Glomerular endothelial cell (primary cell): ENCODE results near the gene ULBP3. TPM values are rescaled to one million over a fixed set of nuclear protein-coding genes. Genes with fewer than 3 reads are reported as not detected.
"Not testable (repeated sequence)": the region's sequence is repeated elsewhere in the genome, so short reads cannot be mapped to it uniquely, and the experiment has no call there.

Experiments used
- DNase-seq: peaks from one replicate; pipeline ENCODE4 v3.0.0-alpha.2; 2011; ENCODE audit warnings: low read depth, low spot score; ENCODE audit errors: extremely low read depth
- total RNA-seq: library from RNA; depleted of rRNA; stranded (reverse); fragments of >200 nt; gene quantifications from 2 replicates; pipeline ENCODE4 v1.2.3, GENCODE V29; 2015

Gene ULBP3
- total RNA-seq, 1 donor from 2014 or later = 8.0 TPM

DNA sequence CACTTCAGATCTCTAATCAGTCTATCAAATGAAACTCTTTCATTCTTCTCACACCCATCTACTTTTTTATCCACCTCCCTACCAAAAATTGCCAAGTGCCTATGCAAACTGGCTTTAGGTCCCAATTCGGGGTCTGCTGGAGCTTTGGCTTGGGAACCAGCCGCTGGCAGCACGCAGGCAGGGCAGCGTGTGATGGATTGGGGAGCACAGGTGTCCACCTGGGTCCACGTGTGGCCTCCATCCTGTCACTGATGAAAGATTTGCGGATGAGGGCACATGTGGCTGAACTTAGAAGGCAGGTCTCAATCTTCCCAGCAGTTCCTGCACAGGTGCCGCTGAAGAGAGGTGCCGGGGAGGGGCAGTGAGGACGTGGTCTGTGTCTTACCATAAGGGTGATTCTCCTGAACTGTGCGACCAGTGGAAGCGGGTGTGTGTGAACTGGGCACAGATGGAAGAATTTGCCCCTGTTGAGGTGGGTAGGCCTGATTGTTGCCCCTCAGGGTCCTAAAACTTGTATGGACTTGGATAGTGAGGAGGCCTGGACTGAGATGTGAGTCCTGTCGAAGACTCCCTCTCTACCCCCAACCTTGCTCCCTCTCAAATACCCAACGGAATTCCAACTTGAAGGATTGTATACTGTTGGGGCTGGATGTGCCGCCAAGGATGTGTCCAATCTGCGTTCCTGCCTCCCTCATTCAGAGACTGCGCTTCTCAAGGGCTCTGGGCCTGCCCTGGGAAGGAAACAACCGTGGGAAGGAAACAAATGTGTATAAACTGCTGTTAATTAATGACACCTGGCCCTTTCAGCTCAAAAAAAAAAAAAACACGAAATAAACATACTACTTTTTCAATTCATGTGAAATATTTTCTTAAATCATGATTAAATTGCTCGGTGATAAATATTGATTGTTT, 25.2 kb downstream of the ULBP3 start:
- no peak for DNase-seq

GRCh38 chr6:150043096-150043495, 25.8 kb downstream of the ULBP3 start:
- DNase-seq = no peak

DNA sequence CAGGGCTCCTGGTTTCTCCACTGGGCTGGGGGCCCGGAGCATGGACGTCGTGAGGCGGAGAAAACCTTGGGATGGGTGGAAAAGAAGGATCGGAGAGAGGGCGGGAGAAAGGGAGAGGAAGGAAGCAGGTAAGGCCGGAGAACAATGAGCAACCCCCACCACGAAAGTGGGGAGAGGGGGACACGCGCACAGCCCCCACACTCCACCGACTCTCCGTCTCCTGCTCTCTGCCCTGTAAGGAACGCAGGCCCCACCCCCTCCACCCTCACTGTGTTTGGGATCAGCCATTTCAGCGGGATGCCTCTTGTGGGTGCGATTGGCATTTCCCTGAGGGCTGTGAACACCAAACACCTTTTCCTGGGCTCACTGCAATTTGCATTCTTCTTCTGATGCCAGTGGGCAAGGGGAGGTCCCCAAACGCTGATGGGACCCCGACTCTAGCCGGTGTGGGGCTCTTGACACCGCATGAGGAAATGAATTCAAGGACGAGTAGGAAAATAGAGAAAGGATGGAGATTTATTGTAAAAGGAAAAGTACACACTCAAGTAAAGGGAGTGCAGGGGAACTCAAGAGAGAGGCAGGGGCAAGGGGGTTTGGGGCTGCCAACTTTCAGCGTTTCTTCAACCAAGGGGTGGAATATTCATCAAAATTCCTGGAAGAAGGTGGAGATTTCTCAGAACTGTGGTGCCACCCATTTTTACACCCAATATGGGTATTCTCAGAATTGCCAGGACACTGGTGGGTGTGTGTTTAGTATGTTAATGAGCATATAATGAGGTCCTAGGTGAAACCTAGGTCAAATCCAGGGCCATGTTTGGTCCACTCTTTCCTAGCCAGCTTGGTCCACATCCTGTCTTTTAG, 30.5 kb downstream of the ULBP3 start:
- no peak for DNase-seq

DNA sequence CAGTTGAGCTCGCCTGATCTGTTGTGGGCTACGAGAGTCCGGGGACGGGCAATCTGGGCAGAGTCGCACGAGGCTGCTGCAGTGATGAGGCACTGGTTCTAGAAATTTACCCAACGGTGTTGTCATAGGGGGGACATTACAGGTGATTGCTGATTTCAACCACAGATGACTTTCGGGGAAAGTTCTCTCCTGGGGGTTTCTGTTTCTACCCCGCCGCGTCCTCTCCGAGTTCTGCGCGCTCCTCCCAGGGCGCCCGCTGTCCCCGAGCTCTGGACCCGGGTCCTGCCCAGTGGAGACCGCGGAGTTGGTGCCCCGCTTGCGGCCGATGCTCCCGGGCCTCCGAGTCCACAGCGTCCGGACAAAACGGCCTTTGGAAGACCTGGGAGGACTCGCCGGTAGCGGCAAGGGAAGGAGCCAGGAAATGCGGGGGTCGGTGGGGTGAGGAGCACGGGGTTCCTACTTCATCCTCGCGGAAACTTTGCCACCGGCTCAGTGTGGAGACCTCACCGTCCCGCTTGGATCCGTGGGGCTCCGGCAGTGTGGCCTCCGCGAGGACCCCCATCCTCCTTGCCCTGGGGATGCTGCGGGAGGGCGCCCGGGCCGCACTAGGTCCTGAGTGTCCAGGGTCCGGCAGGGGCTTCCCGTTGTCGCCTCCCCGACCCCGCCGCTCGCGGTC, 31.3 kb downstream of the ULBP3 start:
- no peak for DNase-seq

DNA sequence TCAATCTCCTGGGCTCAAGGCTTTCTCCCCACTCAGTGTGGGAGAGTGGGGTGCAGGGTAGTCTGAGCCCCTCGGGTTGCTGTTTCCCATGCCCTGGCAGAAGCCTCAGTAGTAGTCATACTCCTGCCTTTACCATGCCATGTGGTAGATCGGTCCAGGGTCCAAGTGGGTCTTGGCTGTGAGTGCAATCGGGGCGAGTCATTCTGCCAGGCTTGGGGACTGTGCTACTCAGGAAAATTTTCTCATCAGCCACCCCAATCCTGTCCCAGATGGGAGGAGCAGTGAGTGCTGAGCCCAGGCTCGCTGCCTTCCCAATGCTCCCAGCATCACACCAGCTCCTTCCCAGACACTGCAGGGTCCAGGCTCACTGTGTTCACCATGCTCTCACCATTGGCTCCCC, 32.8 kb downstream of the ULBP3 start:
- no peak for DNase-seq

DNA sequence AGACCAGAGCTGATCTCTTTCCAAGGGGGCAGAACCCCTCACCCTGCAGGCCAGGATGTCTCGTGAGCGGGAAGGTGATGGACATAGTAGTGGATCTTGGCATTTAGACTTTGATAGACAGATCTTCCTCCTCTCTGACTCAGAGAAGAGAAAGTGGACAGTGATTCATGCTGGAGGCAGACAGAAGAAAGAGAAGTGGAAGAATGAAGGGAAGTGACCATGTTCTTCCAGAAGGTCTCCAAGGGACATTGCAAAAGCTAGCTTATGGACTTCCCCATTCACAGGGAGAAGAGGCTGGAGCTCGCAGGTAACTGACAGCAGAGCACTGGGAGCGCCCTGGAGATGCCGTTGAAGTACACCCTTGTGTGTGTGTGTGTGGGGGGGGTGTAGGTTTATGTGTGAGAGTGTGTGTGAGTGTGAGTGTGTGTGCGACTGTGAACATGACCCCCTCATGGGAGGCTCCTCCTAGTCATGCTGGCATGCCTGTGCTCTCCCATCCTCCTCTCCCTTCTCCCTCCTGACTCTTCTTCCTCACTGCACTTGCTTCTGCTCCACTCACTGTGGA, 35.6 kb downstream of the ULBP3 start:
- no peak for DNase-seq

DNA sequence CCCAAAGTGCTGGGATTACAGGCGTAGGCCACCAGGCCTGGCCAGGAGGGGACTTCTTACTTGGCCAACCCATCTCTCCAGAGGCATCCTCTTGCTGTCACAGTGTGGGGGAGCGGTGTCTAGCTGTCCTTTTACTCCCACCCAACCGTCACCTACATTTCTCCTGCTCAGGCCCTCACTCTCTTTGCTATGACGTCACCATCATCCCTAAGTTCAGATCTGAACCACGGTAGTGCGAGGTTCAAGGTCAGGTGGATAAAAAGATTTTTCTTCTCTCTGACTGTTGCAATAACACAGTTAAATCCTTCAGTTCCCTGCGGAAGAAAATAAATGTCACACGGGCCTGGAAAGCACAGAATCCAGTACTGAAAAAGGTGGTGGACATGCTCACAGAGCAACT, 36.3 kb downstream of the ULBP3 start:
- DNase-seq = no peak

DNA sequence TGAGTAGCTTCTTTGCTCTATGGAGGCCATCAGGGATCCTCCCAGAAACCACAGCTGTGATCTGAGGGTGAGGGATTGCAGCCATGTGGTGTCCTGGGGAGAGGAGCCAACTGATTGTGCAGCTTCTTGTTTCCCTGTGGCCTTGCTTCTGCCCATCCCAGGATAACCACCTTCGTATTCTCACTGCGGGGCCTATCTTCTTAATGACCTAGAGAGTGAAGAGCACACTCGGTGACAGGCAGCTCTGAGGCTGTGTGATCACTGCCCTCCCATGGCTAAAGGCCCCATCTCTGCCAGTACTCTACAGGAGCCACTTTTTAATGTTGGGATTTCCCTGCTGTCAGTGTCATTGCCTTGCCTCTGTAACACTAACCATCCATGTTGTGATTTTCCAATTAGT, 38.3 kb downstream of the ULBP3 start:
- DNase-seq = no peak

- DNase-seq = no peak
These were observed 39.2 kb downstream of the ULBP3 start for GRCh38 chr6:150029749-150030148.

GRCh38 chr6:150029276-150029675, 39.6 kb downstream of the ULBP3 start:
- no peak for DNase-seq

DNA sequence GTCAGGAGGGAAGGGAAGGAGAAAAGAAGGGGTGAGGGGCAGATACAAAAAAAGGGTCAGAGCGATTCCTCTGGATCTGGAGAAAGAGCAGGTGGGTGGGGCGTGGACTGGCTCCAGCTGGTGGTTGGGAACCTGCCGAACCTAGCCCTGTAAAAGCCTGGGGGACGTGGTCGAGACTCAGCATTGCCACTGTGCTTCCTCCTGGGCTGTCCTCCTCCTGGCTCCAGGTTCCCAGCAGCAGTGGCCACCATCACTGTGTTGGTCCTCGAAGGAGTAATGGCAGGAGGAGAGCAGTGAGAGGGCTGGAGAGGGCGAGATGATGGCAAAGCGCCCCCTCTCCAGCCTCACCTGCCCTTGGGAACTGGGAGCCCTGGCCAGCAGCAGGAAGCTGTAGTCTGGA, 40.1 kb downstream of the ULBP3 start:
- no peak for DNase-seq

GRCh38 chr6:150027806-150028565, 40.9 kb downstream of the ULBP3 start:
- DNase-seq = no peak

- DNase-seq = no peak
These were observed 41.7 kb downstream of the ULBP3 start for GRCh38 chr6:150026976-150027805.

DNA sequence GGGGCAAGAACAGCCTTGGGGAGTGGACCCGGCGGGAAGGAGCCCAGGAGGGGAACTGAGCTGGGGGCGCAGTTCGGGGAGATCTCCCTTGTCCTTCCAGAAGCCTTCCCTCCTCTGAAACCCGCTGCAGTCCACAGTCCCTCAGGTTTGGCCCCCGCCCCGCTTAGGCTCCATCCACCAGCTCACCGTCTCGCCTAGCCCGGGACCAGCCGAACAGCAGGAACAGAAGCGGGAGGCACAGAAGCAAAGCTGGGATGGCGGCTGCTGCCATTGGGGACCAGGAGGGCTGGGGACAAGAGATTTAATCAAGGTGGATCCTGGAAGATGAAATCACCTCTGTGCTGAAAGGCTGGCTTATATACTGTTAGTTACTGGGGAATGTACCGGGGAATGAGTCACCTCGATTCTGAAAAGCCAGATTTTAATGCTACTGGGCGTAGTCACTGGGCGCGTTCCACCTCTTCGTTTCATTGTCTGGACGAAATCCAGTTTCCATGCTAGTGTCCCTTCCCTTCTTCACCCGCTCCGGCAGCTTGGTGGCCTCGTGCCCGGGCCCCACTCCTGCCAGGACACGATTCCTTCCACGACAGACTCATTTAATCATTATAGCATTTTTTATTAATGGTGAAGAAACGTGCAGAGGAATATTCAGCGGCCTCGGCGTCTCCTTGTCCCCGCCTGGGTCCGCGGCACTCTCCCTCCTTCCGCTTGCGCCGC, 43.6 kb downstream of the ULBP3 start, which contains the start of gene RAET1L:
TSS of gene RAET1L (minus strand) at position 332 of the 717 bp plus-strand sequence. CDS start at position 271, 61 bp downstream.
- DNase-seq = no peak

DNA sequence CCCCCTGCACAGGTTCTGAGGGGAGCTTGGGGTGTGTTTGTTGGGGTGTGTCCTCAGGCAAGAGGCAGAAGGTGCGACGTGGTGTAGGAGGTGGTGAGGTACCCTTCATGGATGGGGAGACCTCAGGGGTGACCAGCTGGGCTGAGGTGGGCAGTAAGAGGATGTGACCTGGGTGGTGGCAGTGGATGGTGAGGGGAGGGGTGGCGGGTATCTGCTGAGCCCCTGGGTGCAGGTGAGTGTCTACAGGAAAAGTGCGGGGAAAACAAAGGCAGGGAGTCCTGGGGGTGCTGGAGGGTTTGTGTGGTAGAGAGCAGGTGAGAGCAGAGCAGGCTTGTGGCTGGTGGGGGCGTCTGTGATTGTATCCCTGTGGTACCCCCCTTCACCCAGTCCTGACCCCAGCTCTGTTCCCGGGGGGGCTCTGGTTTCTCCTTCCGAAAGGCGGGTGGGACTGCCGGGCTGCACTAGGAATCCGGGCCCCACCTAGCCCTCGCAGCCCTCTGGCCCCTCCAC, 44.2 kb downstream of the ULBP3 start:
- no peak for DNase-seq

- not testable (repeated sequence) for DNase-seq
These were observed 44.9 kb downstream of the ULBP3 start for GRCh38 chr6:150024021-150024420.

GRCh38 chr6:150021870-150022269, 47.1 kb downstream of the ULBP3 start:
- DNase-seq = not testable (repeated sequence)
